ENCODE data around the gene UTF1. TPM values are rescaled to one million over a fixed set of nuclear protein-coding genes. Genes with fewer than 3 reads are reported as not detected.

Gene UTF1
- total RNA-seq, 1 donor from 2014 or later = not detected

DNA sequence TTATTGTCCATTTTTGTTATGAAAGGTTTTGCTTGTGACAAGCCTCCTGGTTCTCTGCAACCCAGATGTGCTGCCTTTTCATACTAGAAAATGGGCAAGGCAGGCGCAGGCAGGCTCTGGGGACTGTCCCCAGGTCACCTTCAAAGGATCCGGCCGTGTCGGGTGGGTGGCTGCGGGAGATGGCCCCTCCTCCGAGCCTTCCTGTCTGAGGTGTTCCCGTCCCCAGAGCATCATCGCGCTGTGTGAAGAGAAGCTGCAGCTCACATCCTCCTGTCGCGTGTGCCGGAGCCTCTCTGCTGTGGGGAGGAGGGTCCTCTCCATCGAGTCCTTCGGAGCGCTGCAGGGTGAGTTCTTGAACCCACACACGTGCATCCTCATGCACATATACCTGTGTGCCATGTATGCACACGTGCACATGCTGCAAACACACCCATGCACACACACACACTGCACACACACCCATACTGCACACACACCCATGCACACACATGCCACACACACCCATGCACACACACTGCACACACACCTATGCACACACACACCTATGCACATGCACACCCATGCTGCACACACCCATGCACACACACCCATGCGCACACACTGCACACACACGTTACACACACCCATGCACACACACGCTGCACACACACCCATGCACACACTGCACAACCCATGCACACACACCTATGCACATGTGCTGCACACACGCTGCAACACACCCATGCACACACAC is 46.2 kb upstream of the UTF1 start:
- H3K4me1 Mint-ChIP-seq = peaks cover 3% of the 10 kb centered on the region
- no peak for DNase-seq (ENCODE audit: low spot score in 2 of 2, unreplicated experiment in 2 of 2)
- no peaks in the 10 kb centered on the region for H3K9me3 Mint-ChIP-seq
- TF ChIP-seq, protein P1, sequence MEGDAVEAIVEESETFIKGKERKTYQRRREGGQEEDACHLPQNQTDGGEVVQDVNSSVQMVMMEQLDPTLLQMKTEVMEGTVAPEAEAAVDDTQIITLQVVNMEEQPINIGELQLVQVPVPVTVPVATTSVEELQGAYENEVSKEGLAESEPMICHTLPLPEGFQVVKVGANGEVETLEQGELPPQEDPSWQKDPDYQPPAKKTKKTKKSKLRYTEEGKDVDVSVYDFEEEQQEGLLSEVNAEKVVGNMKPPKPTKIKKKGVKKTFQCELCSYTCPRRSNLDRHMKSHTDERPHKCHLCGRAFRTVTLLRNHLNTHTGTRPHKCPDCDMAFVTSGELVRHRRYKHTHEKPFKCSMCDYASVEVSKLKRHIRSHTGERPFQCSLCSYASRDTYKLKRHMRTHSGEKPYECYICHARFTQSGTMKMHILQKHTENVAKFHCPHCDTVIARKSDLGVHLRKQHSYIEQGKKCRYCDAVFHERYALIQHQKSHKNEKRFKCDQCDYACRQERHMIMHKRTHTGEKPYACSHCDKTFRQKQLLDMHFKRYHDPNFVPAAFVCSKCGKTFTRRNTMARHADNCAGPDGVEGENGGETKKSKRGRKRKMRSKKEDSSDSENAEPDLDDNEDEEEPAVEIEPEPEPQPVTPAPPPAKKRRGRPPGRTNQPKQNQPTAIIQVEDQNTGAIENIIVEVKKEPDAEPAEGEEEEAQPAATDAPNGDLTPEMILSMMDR (IDR thresholded peaks at IDR 0.05; ENCODE audit: unreplicated experiment) = no peak
- H3K27me3 Mint-ChIP-seq (ENCODE audit: low read depth) = no peaks in the 10 kb centered on the region
- no peak overlapping the region for H3K4me3 Mint-ChIP-seq
- H3K36me3 Mint-ChIP-seq = peaks cover 4% of the 10 kb centered on the region
- no peak overlapping the region for H3K27ac Mint-ChIP-seq

DNA sequence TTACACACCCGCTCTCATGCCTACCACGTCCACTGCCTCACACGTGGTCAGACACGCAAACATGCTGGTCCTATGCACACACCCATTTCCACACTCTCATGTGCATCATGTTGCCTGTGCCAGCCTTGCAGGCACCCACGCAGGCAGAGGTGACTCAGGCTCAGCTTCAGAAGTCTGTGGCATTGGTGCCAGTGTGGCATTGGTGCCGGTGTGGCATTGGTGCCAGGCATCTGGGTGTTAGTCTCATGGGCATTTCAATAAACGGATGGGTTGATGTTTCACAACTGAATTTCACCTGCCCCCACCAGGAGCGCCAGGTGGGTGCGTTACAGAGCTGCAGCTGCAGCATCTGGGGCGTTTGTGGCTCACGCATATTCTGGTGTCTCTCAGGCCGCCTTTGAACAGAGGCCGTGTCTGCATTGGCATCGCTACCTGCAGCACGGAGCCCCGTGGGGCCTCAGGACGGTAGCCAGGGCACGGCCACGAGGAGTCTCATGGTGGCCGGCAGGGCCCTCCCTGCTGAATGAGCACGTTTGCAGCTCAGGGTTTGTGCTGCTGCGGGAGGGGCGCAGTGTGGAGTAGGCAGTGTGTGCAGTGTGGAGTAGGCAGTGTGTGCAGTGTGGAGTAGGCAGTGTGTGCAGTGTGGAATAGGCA is 45.3 kb upstream of the UTF1 start:
- TF ChIP-seq, protein P1 (IDR thresholded peaks at IDR 0.05; ENCODE audit: unreplicated experiment) = no peak
- peaks cover 3% of the 10 kb centered on the region for H3K4me1 Mint-ChIP-seq
- no peak overlapping the region for H3K4me3 Mint-ChIP-seq
- no peaks in the 10 kb centered on the region for H3K27me3 Mint-ChIP-seq (ENCODE audit: low read depth)
- peaks cover 4% of the 10 kb centered on the region for H3K36me3 Mint-ChIP-seq
- H3K27ac Mint-ChIP-seq = no peak overlapping the region
- H3K9me3 Mint-ChIP-seq = no peaks in the 10 kb centered on the region
- no peak for DNase-seq (ENCODE audit: low spot score in 2 of 2, unreplicated experiment in 2 of 2)

DNA sequence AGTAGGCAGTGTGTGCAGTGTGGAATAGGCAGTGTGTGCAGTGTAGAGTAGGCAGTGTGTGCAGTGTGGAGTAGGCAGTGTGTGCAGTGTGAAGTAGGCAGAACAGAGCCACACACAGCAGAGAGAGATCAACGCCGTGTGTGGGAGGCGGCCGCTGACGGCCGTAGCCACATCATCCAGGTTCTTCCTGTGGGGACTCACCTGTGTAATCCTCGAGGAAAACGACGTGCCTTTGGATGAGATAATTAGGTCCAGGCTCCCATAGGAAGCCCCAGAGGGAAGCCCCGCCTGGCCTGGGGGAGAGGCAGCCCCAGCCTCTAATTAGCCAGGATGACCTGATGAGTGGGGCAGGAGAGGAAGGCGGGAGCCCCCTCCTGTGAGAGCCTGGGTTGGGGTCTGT is 44.6 kb upstream of the UTF1 start:
- Mint-ChIP-seq H3K36me3 (peaks cover 4% of the 10 kb centered on the region), H3K9me3 (no peaks in the 10 kb centered on the region), H3K27me3 (ENCODE audit: low read depth) (no peaks in the 10 kb centered on the region), H3K4me3 (no peak overlapping the region), H3K4me1 (peaks cover 3% of the 10 kb centered on the region), H3K27ac (no peak overlapping the region)
- TF ChIP-seq, protein P1 (IDR thresholded peaks at IDR 0.05; ENCODE audit: unreplicated experiment) = no peak
- DNase-seq (ENCODE audit: low spot score in 2 of 2, unreplicated experiment in 2 of 2) = no peak

DNA sequence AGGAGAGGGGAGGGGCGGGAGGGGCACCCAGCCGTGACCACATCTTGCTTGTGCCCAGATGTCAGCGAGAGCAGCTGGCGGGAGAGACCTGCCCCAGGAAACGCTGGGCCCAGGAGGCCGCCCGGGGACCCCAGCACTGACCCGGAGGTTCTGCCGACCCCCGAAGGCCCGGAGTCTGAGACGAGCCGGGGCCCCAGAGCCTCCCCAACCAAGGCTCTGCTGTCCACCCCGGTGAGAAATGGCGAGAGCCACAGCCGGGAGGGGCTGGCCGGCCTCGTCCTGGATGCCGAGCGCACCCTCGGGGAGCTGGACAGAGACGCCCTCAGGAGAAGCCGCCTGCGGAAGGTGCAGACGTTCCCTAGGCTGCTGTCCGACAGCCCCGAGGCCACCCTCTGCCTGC is 44.1 kb upstream of the UTF1 start:
- H3K9me3 Mint-ChIP-seq = no peaks in the 10 kb centered on the region
- H3K27ac Mint-ChIP-seq = no peak overlapping the region
- TF ChIP-seq, protein P1 (IDR thresholded peaks at IDR 0.05; ENCODE audit: unreplicated experiment) = no peak
- peaks cover 4% of the 10 kb centered on the region for H3K36me3 Mint-ChIP-seq
- H3K4me1 Mint-ChIP-seq = peaks cover 3% of the 10 kb centered on the region
- no peaks in the 10 kb centered on the region for H3K27me3 Mint-ChIP-seq (ENCODE audit: low read depth)
- DNase-seq (ENCODE audit: low spot score in 2 of 2, unreplicated experiment in 2 of 2) = no peak
- no peak overlapping the region for H3K4me3 Mint-ChIP-seq

DNA sequence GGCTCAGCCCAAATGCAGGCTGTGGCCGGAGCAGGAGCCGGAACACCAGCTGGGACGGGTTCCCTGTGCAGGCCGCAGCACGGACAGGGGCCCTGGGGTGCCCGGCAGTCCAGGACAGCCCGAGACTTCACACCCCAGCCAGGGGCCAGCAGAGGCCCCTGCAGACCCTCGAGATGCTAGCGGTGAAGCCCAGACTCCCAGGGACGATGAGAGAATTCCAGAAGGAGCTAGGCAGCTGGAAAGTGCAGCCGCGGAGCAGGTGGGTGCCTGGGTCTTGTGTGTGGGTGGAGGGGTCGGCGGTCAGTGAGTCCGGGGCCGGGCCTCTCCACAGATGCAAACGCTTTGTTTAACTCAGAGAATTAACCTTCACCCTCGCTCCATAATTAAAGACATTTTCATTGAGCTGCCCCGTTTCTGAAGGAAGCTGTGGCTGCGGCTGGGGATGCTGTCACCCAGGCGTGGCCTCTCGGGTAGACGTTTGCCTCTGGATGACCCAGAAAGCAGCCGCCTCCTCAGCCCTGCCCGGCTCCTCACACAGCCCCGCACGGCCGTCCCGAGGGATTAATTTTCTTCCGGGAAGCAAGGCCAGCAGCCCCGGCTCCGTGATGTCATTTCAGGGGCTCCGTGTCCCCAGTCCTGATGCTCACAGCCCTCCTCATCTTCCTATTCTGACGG is 43.5 kb upstream of the UTF1 start:
- Mint-ChIP-seq H3K27me3 (ENCODE audit: low read depth) (no peaks in the 10 kb centered on the region), H3K36me3 (peaks cover 4% of the 10 kb centered on the region), H3K9me3 (no peaks in the 10 kb centered on the region), H3K4me3 (no peak overlapping the region), H3K27ac (no peak overlapping the region), H3K4me1 (peaks cover 3% of the 10 kb centered on the region)
- TF ChIP-seq, protein P1 (IDR thresholded peaks at IDR 0.05; ENCODE audit: unreplicated experiment) = no peak
- DNase-seq (ENCODE audit: low spot score in 2 of 2, unreplicated experiment in 2 of 2) = no peak

Measured in mesothelial cell of epicardium (in vitro differentiated cells).